Thyroid gland (tissue), 4 donors: ENCODE results near the gene GALNT18. TPM values are rescaled to one million over a fixed set of nuclear protein-coding genes. Genes with fewer than 3 reads are reported as not detected.

ENCODE experiments used
- DNase-seq, 2 donors: peaks; one replicate each; pipeline ENCODE4 v3.0.0-alpha.2; 2019
- H3K27ac ChIP-seq, 3 donors: fragments of 200-600 bp; sonication (generic); 1 replicate in 2 of 3; 2 replicates in 1 of 3; pipeline ENCODE4 v1.5.1; 2016 to 2019; ENCODE audit warnings: mild to moderate bottlenecking in 1 of 3, moderate library complexity in 1 of 3
- H3K27me3 ChIP-seq: fragments of 200-600 bp; sonication (generic); one replicate; pipeline ENCODE4 v1.5.1; 2019
- H3K36me3 ChIP-seq, 2 donors: fragments of 200-600 bp; sonication (generic); one replicate each; pipeline ENCODE4 v1.5.1; 2016 to 2019
- H3K4me1 ChIP-seq, 2 donors: fragments of 200-600 bp; sonication (generic); one replicate each; pipeline ENCODE4 v1.5.1; 2017 to 2019
- H3K4me3 ChIP-seq, 3 donors: fragments of 200-600 bp; sonication (generic); replicated peaks in 1 of 3; 1 replicate in 2 of 3; 2 replicates in 1 of 3; pipeline ENCODE4 v1.5.1; 2016; ENCODE audit warnings: mild to moderate bottlenecking in 1 of 3
- H3K9me3 ChIP-seq: fragments of 200-600 bp; sonication (generic); one replicate; pipeline ENCODE4 v1.5.1; 2017
- CTCF ChIP-seq, 6 experiments: fragments of 200-600 bp in 3 of 6; fragments of 450-650 bp in 3 of 6; sonication (generic) in 3 of 6; IDR thresholded peaks; one replicate each; pipeline ENCODE4 v1.5.1; 2016 to 2019; ENCODE audit warnings: antibody characterized with exemption in 6 of 6, mild to moderate bottlenecking in 2 of 6, inconsistent platforms in 1 of 6, moderate library complexity in 1 of 6
- POLR2A ChIP-seq, 2 donors: fragments of 450-650 bp; IDR thresholded peaks; one replicate each; pipeline ENCODE4 v1.6.1; 2017; ENCODE audit warnings: antibody characterized with exemption in 2 of 2, mild to moderate bottlenecking in 2 of 2, moderate library complexity in 1 of 2
- WGBS, 2 donors: methylation state at CpG; one replicate each; pipeline ENCODE4 v1.1.5; 2017; 5-methylcytosine and 5-hydroxymethylcytosine counted together
- intact Hi-C: fragments of 100-400 bp; cut with DNase I; formaldehyde crosslinking; loops from one replicate; pipeline ENCODE4 v1.15.1; 2023
- total RNA-seq, 4 donors: library from RNA; depleted of rRNA; stranded (reverse); fragments of >200 nt; gene quantifications; one replicate each; pipeline ENCODE4 v1.2.3, GENCODE V29; 2016

GALNT18 gene
- total RNA-seq, 4 donors from 2014 or later, result 60.7 to 93.8 (median 87.5) TPM

- H3K36me3 ChIP-seq, result peaks cover 0 to 14% of the 10 kb centered on the region in 2 donors
- peaks cover 0 to 7% of the 10 kb centered on the region in 2 donors for H3K4me1 ChIP-seq
- H3K4me3 ChIP-seq, result no peak overlapping the region
- no peaks in the 10 kb centered on the region for H3K27me3 ChIP-seq
- H3K27ac ChIP-seq, result no peak overlapping the region
- intact Hi-C loops, result no loop called here
- H3K9me3 ChIP-seq, result no peaks in the 10 kb centered on the region
- no peak for DNase-seq
- TF ChIP-seq POLR2A (IDR thresholded peaks at IDR 0.05), result no peak
- no peak for TF ChIP-seq CTCF (IDR thresholded peaks at IDR 0.05)
- 84 to 94% methylated on average over 4 of the region's 4 CpGs for WGBS, 2 donors
Observed at GRCh38 chr11:11318961-11319360, 302.8 kb downstream of the GALNT18 start.

DNA sequence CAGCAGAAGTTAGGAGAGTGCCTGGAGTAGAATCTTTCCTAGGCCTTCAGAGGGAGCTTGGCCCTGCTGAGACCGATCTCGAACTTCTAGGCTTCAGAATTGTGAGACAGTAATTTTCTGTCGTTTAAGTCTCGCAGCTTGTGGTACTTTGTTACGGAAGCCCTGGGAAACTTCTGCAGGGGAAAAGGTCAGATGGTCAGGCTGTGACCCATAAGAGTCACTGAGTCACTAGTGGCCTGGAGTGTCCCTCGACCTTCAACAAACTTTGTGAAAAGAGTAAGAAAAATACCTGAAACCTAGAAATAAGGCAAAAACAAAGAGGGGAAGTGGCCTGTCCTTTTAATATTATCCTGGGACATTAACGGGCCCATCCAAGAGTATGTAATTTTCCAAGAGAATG, 303.3 kb downstream of the GALNT18 start:
- no peaks in the 10 kb centered on the region for H3K27me3 ChIP-seq
- H3K27ac ChIP-seq, result no peak overlapping the region
- H3K36me3 ChIP-seq, result peaks cover 0 to 14% of the 10 kb centered on the region in 2 donors
- TF ChIP-seq POLR2A (IDR thresholded peaks at IDR 0.05) (no peak), CTCF (IDR thresholded peaks at IDR 0.05) (no peak)
- H3K4me3 ChIP-seq, result no peak overlapping the region
- H3K9me3 ChIP-seq, result no peaks in the 10 kb centered on the region
- peaks cover 0 to 12% of the 10 kb centered on the region in 2 donors for H3K4me1 ChIP-seq
- intact Hi-C loops, result no loop called here
- WGBS, 2 donors, result 89 to 93% methylated on average over 7 of the region's 7 CpGs
- DNase-seq, result no peak

GRCh38 chr11:11316651-11317230, 305.1 kb downstream of the GALNT18 start:
- Histone ChIP-seq H3K4me3 (no peak overlapping the region), H3K36me3 (peaks cover 0 to 12% of the 10 kb centered on the region in 2 donors), H3K27ac (no peak overlapping the region), H3K9me3 (no peaks in the 10 kb centered on the region), H3K4me1 (peaks cover 0 to 17% of the 10 kb centered on the region in 2 donors), H3K27me3 (no peaks in the 10 kb centered on the region)
- no peak for DNase-seq
- TF ChIP-seq CTCF (IDR thresholded peaks at IDR 0.05) (no peak), POLR2A (IDR thresholded peaks at IDR 0.05) (no peak)
- 91 to 95% methylated on average over 3 of the region's 3 CpGs for WGBS, 2 donors
- intact Hi-C loops, result no loop called here

- H3K27ac ChIP-seq, result no peak overlapping the region
- intact Hi-C loops, result no loop called here
- 77 to 84% methylated on average over 6 of the region's 6 CpGs for WGBS, 2 donors
Observed at GRCh38 chr11:11313902-11314692, 307.7 kb downstream of the GALNT18 start.

More at GRCh38 chr11:11313902-11314692, 307.7 kb downstream of the GALNT18 start:
- H3K4me3 ChIP-seq, result no peak overlapping the region
- no peak for DNase-seq
- no peaks in the 10 kb centered on the region for H3K27me3 ChIP-seq
- peaks cover 0 to under 1% of the 10 kb centered on the region in 2 donors for H3K36me3 ChIP-seq
- H3K4me1 ChIP-seq, result peaks cover 0 to 17% of the 10 kb centered on the region in 2 donors
- TF ChIP-seq POLR2A (IDR thresholded peaks at IDR 0.05) (no peak), CTCF (IDR thresholded peaks at IDR 0.05) (no peak)
- H3K9me3 ChIP-seq, result no peaks in the 10 kb centered on the region
